ENCODE data around the gene NUTF2. TPM values are rescaled to one million over a fixed set of nuclear protein-coding genes. Genes with fewer than 3 reads are reported as not detected.

Gene NUTF2
- total RNA-seq, 1 experiment from 2014 or later, result 224 TPM

- Mint-ChIP-seq H3K4me3 (ENCODE audit: low read depth, unreplicated experiment) (no peak overlapping the region), H3K27ac (ENCODE audit: unreplicated experiment) (no peak overlapping the region), H3K27me3 (ENCODE audit: unreplicated experiment) (no peaks in the 10 kb centered on the region), H3K36me3 (ENCODE audit: insufficient read depth, unreplicated experiment) (peaks cover 63% of the 10 kb centered on the region), H3K4me1 (ENCODE audit: low read depth, unreplicated experiment) (peaks cover 29% of the 10 kb centered on the region), H3K9me3 (ENCODE audit: low read depth, unreplicated experiment) (no peaks in the 10 kb centered on the region)
- DNase-seq, result no peak
- no TSS peak for BruUV-seq (replicated peaks)
- no peak for TF ChIP-seq CTCF (IDR thresholded peaks at IDR 0.05; ENCODE audit: unreplicated experiment)
- CTCF ChIA-PET, result no interaction called here
- intact Hi-C loops (cut with micrococcal nuclease; ENCODE audit: unreplicated experiment), result no loop called here
Measured at GRCh38 chr16:67878232-67878631, 31.5 kb downstream of the NUTF2 start.

- Mint-ChIP-seq H3K4me3 (ENCODE audit: low read depth, unreplicated experiment) (no peak overlapping the region), H3K27ac (ENCODE audit: unreplicated experiment) (no peak overlapping the region), H3K4me1 (ENCODE audit: low read depth, unreplicated experiment) (peaks cover 30% of the 10 kb centered on the region), H3K27me3 (ENCODE audit: unreplicated experiment) (no peaks in the 10 kb centered on the region), H3K36me3 (ENCODE audit: insufficient read depth, unreplicated experiment) (peaks cover 63% of the 10 kb centered on the region), H3K9me3 (ENCODE audit: low read depth, unreplicated experiment) (no peaks in the 10 kb centered on the region)
- no TSS peak for BruUV-seq (replicated peaks)
- intact Hi-C loops (cut with micrococcal nuclease; ENCODE audit: unreplicated experiment), result no loop called here
- DNase-seq, result no peak
- CTCF ChIA-PET, result no interaction called here
- TF ChIP-seq CTCF (IDR thresholded peaks at IDR 0.05; ENCODE audit: unreplicated experiment), result no peak
Measured at GRCh38 chr16:67878846-67879245, 32.1 kb downstream of the NUTF2 start.

GRCh38 chr16:67879462-67879861 lies 32.7 kb downstream of the NUTF2 start:
- no peak overlapping the region for H3K4me3 Mint-ChIP-seq (ENCODE audit: low read depth, unreplicated experiment)
- DNase-seq, result no peak
- intact Hi-C loops (cut with micrococcal nuclease; ENCODE audit: unreplicated experiment), result no loop called here
- H3K36me3 Mint-ChIP-seq (ENCODE audit: insufficient read depth, unreplicated experiment), result peaks cover 58% of the 10 kb centered on the region
- H3K27me3 Mint-ChIP-seq (ENCODE audit: unreplicated experiment), result no peaks in the 10 kb centered on the region
- TF ChIP-seq CTCF (IDR thresholded peaks at IDR 0.05; ENCODE audit: unreplicated experiment), result no peak
- peaks cover 24% of the 10 kb centered on the region for H3K4me1 Mint-ChIP-seq (ENCODE audit: low read depth, unreplicated experiment)
- no peaks in the 10 kb centered on the region for H3K9me3 Mint-ChIP-seq (ENCODE audit: low read depth, unreplicated experiment)
- H3K27ac Mint-ChIP-seq (ENCODE audit: unreplicated experiment), result no peak overlapping the region
- BruUV-seq (replicated peaks), result no TSS peak
- CTCF ChIA-PET, result no interaction called here

GRCh38 chr16:67879936-67880335 lies 33.2 kb downstream of the NUTF2 start:
- peaks cover 57% of the 10 kb centered on the region for H3K36me3 Mint-ChIP-seq (ENCODE audit: insufficient read depth, unreplicated experiment)
- CTCF ChIA-PET, result no interaction called here
- H3K4me1 Mint-ChIP-seq (ENCODE audit: low read depth, unreplicated experiment), result peaks cover 19% of the 10 kb centered on the region
- TF ChIP-seq CTCF (IDR thresholded peaks at IDR 0.05; ENCODE audit: unreplicated experiment), result no peak
- intact Hi-C loops (cut with micrococcal nuclease; ENCODE audit: unreplicated experiment), result no loop called here
- no peak overlapping the region for H3K27ac Mint-ChIP-seq (ENCODE audit: unreplicated experiment)
- no TSS peak for BruUV-seq (replicated peaks)
- H3K4me3 Mint-ChIP-seq (ENCODE audit: low read depth, unreplicated experiment), result no peak overlapping the region
- no peak for DNase-seq
- H3K27me3 Mint-ChIP-seq (ENCODE audit: unreplicated experiment), result no peaks in the 10 kb centered on the region
- H3K9me3 Mint-ChIP-seq (ENCODE audit: low read depth, unreplicated experiment), result no peaks in the 10 kb centered on the region

- DNase-seq, result no peak
- Mint-ChIP-seq H3K4me3 (ENCODE audit: low read depth, unreplicated experiment) (no peak overlapping the region), H3K36me3 (ENCODE audit: insufficient read depth, unreplicated experiment) (peaks cover 53% of the 10 kb centered on the region), H3K9me3 (ENCODE audit: low read depth, unreplicated experiment) (no peaks in the 10 kb centered on the region), H3K4me1 (ENCODE audit: low read depth, unreplicated experiment) (peaks cover 13% of the 10 kb centered on the region), H3K27me3 (ENCODE audit: unreplicated experiment) (no peaks in the 10 kb centered on the region), H3K27ac (ENCODE audit: unreplicated experiment) (no peak overlapping the region)
- no peak for TF ChIP-seq CTCF (IDR thresholded peaks at IDR 0.05; ENCODE audit: unreplicated experiment)
- no TSS peak for BruUV-seq (replicated peaks)
- CTCF ChIA-PET, result no interaction called here
- intact Hi-C loops (cut with micrococcal nuclease; ENCODE audit: unreplicated experiment), result no loop called here
Measured at GRCh38 chr16:67880584-67880983, 33.9 kb downstream of the NUTF2 start.
